ENCODE data around the gene ALDOA.

ALDOA gene

GRCh38 chr16:30113711-30114333 is 48.3 kb downstream of the ALDOA start:
- in situ Hi-C loops (cut with MboI; ENCODE audit: low sequenced_read_pairs): loop anchor here (25.0 kb wide), 1 partner anchor 298 kb away; the partner anchor contains the start of gene ZNF771

- in situ Hi-C loops (cut with MboI; ENCODE audit: low sequenced_read_pairs): loop anchor here (25.0 kb wide), 1 partner anchor 298 kb away; the partner anchor contains the start of gene ZNF771
Measured at GRCh38 chr16:30114411-30114810, 48.9 kb downstream of the ALDOA start.

- in situ Hi-C loops (cut with MboI; ENCODE audit: low sequenced_read_pairs): loop anchor here (25.0 kb wide), 1 partner anchor 297 kb away; the partner anchor contains the start of gene ZNF771
Measured at GRCh38 chr16:30114833-30115232, 49.3 kb downstream of the ALDOA start.

GRCh38 chr16:30115238-30115637 is 49.7 kb downstream of the ALDOA start:
- in situ Hi-C loops (cut with MboI; ENCODE audit: low sequenced_read_pairs): loop anchor here (25.0 kb wide), 1 partner anchor 297 kb away; the partner anchor contains the start of gene ZNF771

GRCh38 chr16:30116291-30117207 is 51.0 kb downstream of the ALDOA start:
- in situ Hi-C loops (cut with MboI; ENCODE audit: low sequenced_read_pairs): loop anchor here (25.0 kb wide), 1 partner anchor 296 kb away; the partner anchor contains the start of gene ZNF771

- in situ Hi-C loops (cut with MboI; ENCODE audit: low sequenced_read_pairs): loop anchor here (25.0 kb wide), 1 partner anchor 295 kb away; the partner anchor contains the start of gene ZNF771
Measured at GRCh38 chr16:30117768-30118167, 52.2 kb downstream of the ALDOA start.

- in situ Hi-C loops (cut with MboI; ENCODE audit: low sequenced_read_pairs): loop anchor here (25.0 kb wide), 1 partner anchor 293 kb away; the partner anchor contains the start of gene ZNF771
Measured at GRCh38 chr16:30119428-30119827, 53.9 kb downstream of the ALDOA start.

All from HL-60/S4 treated with retinoic acid at 250 ng/mL for 4 days and 3 days (cell line).